NCI-H510A (cell line): ENCODE data around the gene NAAA.
"Not testable (repeated sequence)": the region's sequence is repeated elsewhere in the genome, so short reads cannot be mapped to it uniquely, and the experiment has no call there.

Source experiments
- DNase-seq: peaks from one replicate; lab custom pipeline; 2025; lab: John Stamatoyannopoulos, UW

NAAA gene

GRCh38 chr4:75940692-75941253 is at the start of gene NAAA:
NAAA (minus strand) TSS chr4:75941013; CDS start chr4:75940949, 64 bp downstream.
- DNase-seq: peak; percentile 70

GRCh38 chr4:75989846-75990528 is 49.2 kb upstream of the NAAA start:
- no peak for DNase-seq

GRCh38 chr4:75985116-75985515 is 44.3 kb upstream of the NAAA start:
- DNase-seq: no peak

DNA sequence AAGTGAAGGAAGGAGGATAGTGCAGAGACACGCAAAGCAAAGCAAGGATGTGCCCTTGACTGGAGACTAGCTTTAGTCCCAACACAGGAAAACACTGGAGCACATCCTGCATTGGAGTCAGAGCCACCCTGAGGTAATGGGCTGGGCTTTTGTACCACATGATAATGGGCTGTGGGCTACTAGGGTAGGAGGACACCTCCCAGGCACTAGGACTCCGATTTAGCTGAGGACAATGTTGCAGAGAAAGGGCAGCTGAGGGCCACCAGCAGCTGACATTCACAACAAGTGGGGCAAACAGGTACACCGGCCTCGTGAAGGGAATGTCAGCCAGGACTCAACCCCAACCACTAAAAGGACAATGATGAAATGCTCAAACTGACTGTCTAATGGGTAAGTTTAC is 39.8 kb upstream of the NAAA start:
- no peak for DNase-seq

- no peak for DNase-seq
Observed at GRCh38 chr4:75976177-75976576, 35.4 kb upstream of the NAAA start.

GRCh38 chr4:75973766-75974165 is 33.0 kb upstream of the NAAA start:
- no peak for DNase-seq

GRCh38 chr4:75968084-75968483 is 27.3 kb upstream of the NAAA start:
- DNase-seq: no peak

GRCh38 chr4:75963558-75963957 is 22.7 kb upstream of the NAAA start:
- no peak for DNase-seq

DNA sequence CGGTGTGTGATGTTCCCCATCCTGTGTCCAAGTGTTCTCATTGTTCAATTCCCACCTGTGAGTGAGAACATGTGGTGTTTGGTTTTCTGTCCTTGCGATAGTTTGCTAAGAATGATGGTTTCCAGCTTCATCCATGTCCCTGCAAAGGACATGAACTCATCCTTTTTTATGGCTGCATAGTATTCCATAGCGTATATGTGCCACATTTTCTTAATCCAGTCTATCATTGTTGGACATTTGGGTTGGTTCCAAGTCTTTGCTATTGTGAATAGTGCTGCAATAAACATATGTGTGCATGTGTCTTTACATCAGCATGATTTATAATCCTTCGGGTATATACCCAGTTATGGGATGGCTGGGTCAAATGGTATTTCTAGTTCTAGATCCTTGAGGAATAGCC is 21.3 kb upstream of the NAAA start:
- DNase-seq: not testable (repeated sequence)

- not testable (repeated sequence) for DNase-seq
Observed at GRCh38 chr4:75958546-75958945, 17.7 kb upstream of the NAAA start.

GRCh38 chr4:75954811-75955210 is 14.0 kb upstream of the NAAA start:
- not testable (repeated sequence) for DNase-seq

DNA sequence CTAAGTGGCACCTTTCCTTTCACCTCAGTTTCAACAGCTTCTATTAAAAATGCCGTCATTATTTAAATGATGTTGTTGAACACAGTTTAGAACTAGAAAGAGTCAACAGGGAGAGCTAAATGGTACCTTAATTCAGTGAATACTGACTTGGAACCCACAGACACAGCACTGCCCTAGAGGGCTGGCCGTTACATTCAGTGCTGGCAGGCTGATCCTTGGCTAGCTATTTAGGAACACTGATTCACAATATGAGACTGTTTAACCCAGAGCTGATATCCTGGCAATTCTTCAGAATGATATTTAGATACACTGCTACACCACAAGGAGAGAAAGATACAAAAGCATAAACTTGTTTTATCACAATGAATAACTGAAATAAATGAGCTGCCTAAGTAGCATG is 12.7 kb upstream of the NAAA start:
- DNase-seq: no peak

GRCh38 chr4:75950213-75950815 is 9.5 kb upstream of the NAAA start:
- no peak for DNase-seq

DNA sequence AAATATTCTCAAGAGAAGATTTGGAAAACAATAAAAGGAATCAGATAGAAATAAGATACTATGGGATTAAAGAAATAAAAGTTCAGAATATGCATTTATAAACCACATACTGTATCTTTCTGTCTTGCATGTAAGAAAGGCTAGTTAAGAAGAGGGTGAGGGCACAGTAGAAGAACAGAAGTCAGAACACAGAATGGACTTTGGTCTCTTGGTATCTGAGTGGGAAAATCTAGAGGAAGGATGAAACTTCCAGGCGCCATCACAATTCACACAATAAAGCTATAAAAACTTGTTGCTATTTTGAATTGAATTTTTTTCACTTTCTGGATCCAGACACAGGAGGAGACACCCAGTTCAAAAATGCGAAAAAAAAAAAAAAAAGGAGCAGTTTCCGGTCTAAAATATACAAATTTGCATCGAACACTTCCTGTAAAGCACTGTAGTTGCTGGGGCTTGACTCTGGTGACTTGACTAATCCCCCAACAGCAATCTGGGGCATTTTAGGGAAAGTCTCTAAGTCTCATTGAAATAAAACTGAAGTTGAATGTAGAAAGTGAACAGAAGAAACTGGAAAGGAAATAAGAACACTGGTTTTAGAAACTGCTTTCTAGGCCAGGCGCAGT is 8.1 kb upstream of the NAAA start:
- no peak for DNase-seq

DNA sequence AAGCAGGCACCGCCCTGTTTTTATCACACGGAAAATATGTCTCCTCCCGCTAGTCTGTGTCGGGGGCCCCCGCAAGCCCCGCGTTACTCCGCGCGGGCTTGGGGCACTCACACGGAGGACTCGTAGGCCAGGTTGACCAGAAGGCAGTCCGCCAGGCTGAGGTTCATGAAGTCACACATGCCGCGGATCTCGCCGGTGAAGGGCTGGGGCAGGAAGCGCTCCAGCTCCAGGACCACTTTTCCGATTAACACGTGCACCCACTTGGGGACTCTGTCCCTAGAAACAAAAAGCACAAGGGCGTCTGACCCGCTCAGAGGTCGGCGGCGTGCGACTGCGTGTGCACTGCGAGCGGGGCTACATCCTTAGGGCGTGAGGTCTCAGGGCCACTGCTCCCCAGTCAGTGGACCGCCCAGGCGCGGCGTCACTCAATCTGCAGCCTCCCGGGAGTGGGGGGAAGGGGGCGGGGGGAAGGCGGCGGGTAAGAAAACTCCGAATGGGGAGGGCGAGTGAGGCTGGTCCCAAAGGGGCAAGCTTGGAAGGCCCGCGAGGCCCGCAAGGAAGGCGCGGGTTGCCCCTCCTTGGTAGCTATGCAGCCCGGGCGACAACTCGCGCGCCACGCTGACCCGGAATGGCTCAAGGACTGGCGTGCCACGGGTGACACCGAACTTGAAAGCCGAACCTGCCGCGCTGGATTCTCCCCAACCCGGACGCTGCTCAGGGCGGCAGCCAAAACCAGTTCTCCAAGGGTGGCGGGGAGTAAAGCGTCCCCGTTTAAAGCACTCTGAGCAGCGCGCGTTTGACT is 722 bp downstream of the NAAA start:
- DNase-seq: no peak

DNA sequence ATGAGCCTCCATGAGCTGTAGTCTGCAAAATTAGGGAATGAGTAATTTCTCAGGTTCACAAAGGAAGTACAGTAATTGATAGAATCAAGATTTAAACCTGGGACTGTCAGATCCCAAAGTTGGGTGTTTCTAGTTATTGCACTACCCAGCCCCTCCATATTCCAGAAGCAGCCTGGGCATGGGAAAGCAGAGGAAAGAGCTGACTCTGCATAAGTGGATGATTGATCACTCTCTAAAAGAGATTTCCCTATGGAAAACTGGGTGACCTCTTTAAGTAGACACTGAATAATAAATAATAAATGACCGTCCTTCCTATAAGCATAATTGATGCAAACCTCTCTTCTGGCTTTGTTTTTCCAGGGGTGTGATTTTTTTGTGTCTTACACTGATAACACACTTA is 5.2 kb downstream of the NAAA start:
- DNase-seq: no peak

- DNase-seq: no peak
Observed at GRCh38 chr4:75930152-75930551, 10.7 kb downstream of the NAAA start.

DNA sequence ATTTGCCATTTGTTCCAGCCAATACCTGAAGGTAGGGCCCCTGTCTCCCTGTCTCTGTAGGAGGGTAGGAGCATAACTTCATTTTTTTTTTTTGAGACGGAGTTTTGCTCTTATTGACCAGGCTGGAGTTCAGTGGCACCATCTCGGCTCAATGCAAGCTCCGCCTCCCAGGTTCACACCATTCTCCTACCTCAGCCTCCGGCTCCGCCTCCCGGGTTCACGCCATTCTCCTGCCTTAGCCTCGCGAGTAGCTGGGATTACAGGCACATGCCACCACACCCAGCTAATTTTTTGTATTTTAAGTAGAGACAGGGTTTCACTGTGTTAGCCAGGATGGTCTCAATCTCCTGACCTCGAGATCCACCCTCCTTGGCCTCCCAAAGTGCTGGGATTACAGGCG is 15.9 kb downstream of the NAAA start:
- not testable (repeated sequence) for DNase-seq

GRCh38 chr4:75924309-75924827 is 16.4 kb downstream of the NAAA start:
- DNase-seq: peak; percentile 35

GRCh38 chr4:75922588-75922987 is 18.2 kb downstream of the NAAA start:
- no peak for DNase-seq

DNA sequence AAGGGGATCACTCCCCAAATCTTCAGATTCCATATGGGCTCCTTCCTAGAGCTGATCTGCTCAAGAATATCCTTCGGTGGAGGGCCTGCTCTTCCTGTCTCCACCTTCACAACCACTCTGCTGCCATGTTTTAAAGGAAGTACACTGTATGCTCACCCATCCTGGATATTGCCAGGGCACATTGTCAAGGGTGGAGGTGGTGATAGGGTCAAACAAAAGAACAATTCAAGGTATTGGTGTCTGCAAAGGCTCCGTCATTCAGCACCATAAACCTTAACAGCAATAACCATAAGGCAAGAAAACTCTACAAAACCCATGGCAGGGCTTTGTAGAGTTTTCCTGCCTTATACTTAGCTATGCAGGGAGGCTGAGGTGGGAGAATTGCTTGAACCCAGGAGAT is 18.9 kb downstream of the NAAA start:
- no peak for DNase-seq

- DNase-seq: no peak
Observed at GRCh38 chr4:75920327-75920726, 20.5 kb downstream of the NAAA start.
